CD14-positive monocyte (primary cell): ENCODE results near the gene LGR5. TPM values are rescaled to one million over a fixed set of nuclear protein-coding genes. Genes with fewer than 3 reads are reported as not detected.

Source experiments
- DNase-seq, 3 donors: peaks; one replicate each; pipeline ENCODE4 v3.0.0-alpha.2; 2011 to 2022
- H2AFZ ChIP-seq: 2 replicates; pipeline ENCODE4 v1.6.0; 2012; ENCODE audit warnings: mild to moderate bottlenecking, low read depth, low read length, inconsistent platforms; ENCODE audit not compliant: insufficient read depth, poor library complexity, severe bottlenecking
- H3K27ac ChIP-seq, 2 donors: 1 replicate in 1 of 2; 2 replicates in 1 of 2; pipeline ENCODE4 v1.5.1; 2012 to 2013; ENCODE audit warnings: low read length in 2 of 2, control low read depth in 1 of 2, inconsistent platforms in 1 of 2, low read depth in 1 of 2, mild to moderate bottlenecking in 1 of 2
- H3K27me3 ChIP-seq, 2 donors: one replicate each; pipeline versions ENCODE4 v1.6.0 to v1.6.1; 2011 to 2013; ENCODE audit warnings: low read length in 2 of 2; ENCODE audit not compliant: control insufficient read depth in 2 of 2, insufficient read depth in 2 of 2
- H3K36me3 ChIP-seq, 2 donors: replicated peaks in 1 of 2; 1 replicate in 1 of 2; 2 replicates in 1 of 2; pipeline versions ENCODE4 v1.5.1 to v1.6.1; 2012 to 2013; ENCODE audit warnings: low read length in 2 of 2, control low read depth in 1 of 2, inconsistent platforms in 1 of 2, mild to moderate bottlenecking in 1 of 2; ENCODE audit not compliant: insufficient read depth in 2 of 2, control insufficient read depth in 1 of 2
- H3K4me1 ChIP-seq, 2 donors: 1 replicate in 1 of 2; 2 replicates in 1 of 2; pipeline versions ENCODE4 v1.5.1 to v1.6.1; 2012 to 2013; ENCODE audit warnings: low read length in 2 of 2, control low read depth in 1 of 2, inconsistent platforms in 1 of 2, mild to moderate bottlenecking in 1 of 2, moderate library complexity in 1 of 2; ENCODE audit not compliant: insufficient read depth in 2 of 2, control insufficient read depth in 1 of 2
- H3K4me2 ChIP-seq: replicated peaks from 2 replicates; pipeline ENCODE3; 2012; ENCODE audit warnings: low read length, moderate library complexity, mild to moderate bottlenecking; ENCODE audit not compliant: poor library complexity, severe bottlenecking; ENCODE audit errors: extremely low read depth
- H3K4me3 ChIP-seq, 3 experiments: fragments of 200-600 bp in 1 of 3; sonication (generic) in 1 of 3; replicated peaks in 1 of 3; 1 replicate in 2 of 3; 2 replicates in 1 of 3; pipeline ENCODE4 v1.5.1; 2011 to 2013; ENCODE audit warnings: low read length in 3 of 3, mild to moderate bottlenecking in 3 of 3, control low read depth in 2 of 3, low read depth in 2 of 3, inconsistent platforms in 1 of 3, moderate library complexity in 1 of 3
- H3K79me2 ChIP-seq: 2 replicates; pipeline ENCODE4 v1.6.0; 2012; ENCODE audit warnings: mild to moderate bottlenecking, control low read depth, inconsistent platforms, low read length, moderate library complexity; ENCODE audit not compliant: insufficient read depth
- H3K9ac ChIP-seq: 2 replicates; pipeline ENCODE4 v1.6.0; 2017; ENCODE audit warnings: low read length, mild to moderate bottlenecking; ENCODE audit not compliant: insufficient read depth, poor library complexity, severe bottlenecking
- H3K9me3 ChIP-seq, 2 donors: replicated peaks in 1 of 2; 1 replicate in 1 of 2; 2 replicates in 1 of 2; pipeline versions ENCODE4 v1.5.1 to v1.6.1; 2012 to 2013; ENCODE audit warnings: low read length in 2 of 2, control low read depth in 1 of 2; ENCODE audit not compliant: control insufficient read depth in 1 of 2, insufficient read depth in 1 of 2
- H4K20me1 ChIP-seq: 2 replicates; pipeline ENCODE4 v1.6.0; 2012; ENCODE audit warnings: mild to moderate bottlenecking, low read length, control low read depth, moderate library complexity; ENCODE audit not compliant: insufficient read depth
- H3K27ac Mint-ChIP-seq, 7 donors: one replicate each; pipeline ENCODE4 v1.8.0; 2020; ENCODE audit warnings: mild to moderate bottlenecking in 7 of 7, mixed read lengths in 7 of 7, moderate library complexity in 6 of 7, inconsistent platforms in 2 of 7
- H3K27me3 Mint-ChIP-seq, 3 donors: one replicate each; pipeline ENCODE4 v1.8.0; 2021 to 2022; ENCODE audit warnings: low read depth in 3 of 3, mild to moderate bottlenecking in 3 of 3, mixed read lengths in 3 of 3, moderate library complexity in 3 of 3, inconsistent platforms in 1 of 3
- H3K36me3 Mint-ChIP-seq, 2 donors: one replicate each; pipeline ENCODE4 v1.8.0; 2020; ENCODE audit warnings: mixed read lengths in 2 of 2, inconsistent platforms in 1 of 2, mild to moderate bottlenecking in 1 of 2
- H3K4me1 Mint-ChIP-seq: one replicate; pipeline ENCODE4 v1.8.0; 2020; ENCODE audit warnings: mild to moderate bottlenecking, mixed read lengths
- H3K4me3 Mint-ChIP-seq, 2 donors: one replicate each; pipeline ENCODE4 v1.8.0; 2020; ENCODE audit warnings: mild to moderate bottlenecking in 2 of 2, mixed read lengths in 2 of 2, moderate library complexity in 1 of 2
- H3K9me3 Mint-ChIP-seq, 7 donors: one replicate each; pipeline ENCODE4 v1.8.0; 2020 to 2022; ENCODE audit warnings: mixed read lengths in 7 of 7, mild to moderate bottlenecking in 6 of 7, moderate library complexity in 6 of 7, inconsistent platforms in 2 of 7
- WGBS: methylation state at CpG from one replicate; pipeline ENCODE4 v1.1.5; 2013; ENCODE audit warnings: missing lambda C conversion rate; ENCODE audit not compliant: insufficient coverage; 5-methylcytosine and 5-hydroxymethylcytosine counted together
- intact Hi-C, 2 donors: fragments of 100-400 bp; cut with micrococcal nuclease; formaldehyde crosslinking; loops; one replicate each; pipeline versions ENCODE4 v1.15.0 to v1.15.1; 2023
- polyA plus RNA-seq, 3 donors: library from polyadenylated mRNA; depleted of rRNA in 1 of 3; unstranded in 2 of 3; stranded (reverse) in 1 of 3; fragments of 300-500 nt in 2 of 3; fragments of >200 nt in 1 of 3; fragmentation: Illumina TruSeq in 2 of 3; gene quantifications; 1 replicate in 2 of 3; 2 replicates in 1 of 3; pipeline ENCODE4 v1.2.3, GENCODE V29; 2012 to 2021
- TF ChIP-seq, protein P1 (sequence below): fragments of 200-600 bp; IDR thresholded peaks from one replicate; pipeline ENCODE4 v1.8.0; 2022; ENCODE audit warnings: antibody characterized with exemption, mild to moderate bottlenecking

Gene LGR5
- polyA plus RNA-seq, 3 donors = not detected

DNA sequence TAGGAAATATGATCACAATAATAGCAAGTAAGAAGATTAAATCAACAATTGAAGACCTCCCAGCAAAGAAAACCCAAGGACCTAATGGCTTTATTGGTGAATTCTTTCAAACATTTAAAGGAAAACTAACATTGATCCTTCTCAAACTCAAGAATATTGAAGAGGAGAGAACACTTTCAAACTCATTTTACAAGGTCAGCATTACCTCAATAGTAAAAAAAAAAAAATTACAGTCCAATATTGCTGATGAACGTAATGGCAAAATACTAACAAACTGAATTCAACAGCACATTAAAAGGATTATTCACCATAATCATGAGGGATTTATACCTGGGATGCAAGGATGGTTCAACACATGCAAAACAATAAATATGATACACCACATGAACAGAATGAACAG, 33.7 kb upstream of the LGR5 start:
- Histone ChIP-seq H3K27ac (no peak overlapping the region), H2AFZ (no peak overlapping the region), H3K9me3 (peaks cover 0 to 14% of the 10 kb centered on the region in 2 donors), H4K20me1 (no peaks in the 10 kb centered on the region), H3K4me3 (no peak overlapping the region), H3K4me2 (no peak overlapping the region), H3K79me2 (no peaks in the 10 kb centered on the region), H3K27me3 (no peaks in the 10 kb centered on the region), H3K36me3 (no peaks in the 10 kb centered on the region), H3K4me1 (no peaks in the 10 kb centered on the region), H3K9ac (no peak overlapping the region)
- intact Hi-C loops = no loop called here
- Mint-ChIP-seq H3K4me3 (no peak overlapping the region), H3K36me3 (no peaks in the 10 kb centered on the region), H3K4me1 (no peaks in the 10 kb centered on the region), H3K9me3 (peaks cover 11 to 28% (median 17%) of the 10 kb centered on the region in 7 donors), H3K27ac (no peak overlapping the region), H3K27me3 (peaks cover 0 to 2% (median 1%) of the 10 kb centered on the region in 3 donors)
- WGBS = no CpG with 5 or more reads among the region's 1 CpG
- TF ChIP-seq, protein P1, sequence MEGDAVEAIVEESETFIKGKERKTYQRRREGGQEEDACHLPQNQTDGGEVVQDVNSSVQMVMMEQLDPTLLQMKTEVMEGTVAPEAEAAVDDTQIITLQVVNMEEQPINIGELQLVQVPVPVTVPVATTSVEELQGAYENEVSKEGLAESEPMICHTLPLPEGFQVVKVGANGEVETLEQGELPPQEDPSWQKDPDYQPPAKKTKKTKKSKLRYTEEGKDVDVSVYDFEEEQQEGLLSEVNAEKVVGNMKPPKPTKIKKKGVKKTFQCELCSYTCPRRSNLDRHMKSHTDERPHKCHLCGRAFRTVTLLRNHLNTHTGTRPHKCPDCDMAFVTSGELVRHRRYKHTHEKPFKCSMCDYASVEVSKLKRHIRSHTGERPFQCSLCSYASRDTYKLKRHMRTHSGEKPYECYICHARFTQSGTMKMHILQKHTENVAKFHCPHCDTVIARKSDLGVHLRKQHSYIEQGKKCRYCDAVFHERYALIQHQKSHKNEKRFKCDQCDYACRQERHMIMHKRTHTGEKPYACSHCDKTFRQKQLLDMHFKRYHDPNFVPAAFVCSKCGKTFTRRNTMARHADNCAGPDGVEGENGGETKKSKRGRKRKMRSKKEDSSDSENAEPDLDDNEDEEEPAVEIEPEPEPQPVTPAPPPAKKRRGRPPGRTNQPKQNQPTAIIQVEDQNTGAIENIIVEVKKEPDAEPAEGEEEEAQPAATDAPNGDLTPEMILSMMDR = no peak
- no peak for DNase-seq

DNA sequence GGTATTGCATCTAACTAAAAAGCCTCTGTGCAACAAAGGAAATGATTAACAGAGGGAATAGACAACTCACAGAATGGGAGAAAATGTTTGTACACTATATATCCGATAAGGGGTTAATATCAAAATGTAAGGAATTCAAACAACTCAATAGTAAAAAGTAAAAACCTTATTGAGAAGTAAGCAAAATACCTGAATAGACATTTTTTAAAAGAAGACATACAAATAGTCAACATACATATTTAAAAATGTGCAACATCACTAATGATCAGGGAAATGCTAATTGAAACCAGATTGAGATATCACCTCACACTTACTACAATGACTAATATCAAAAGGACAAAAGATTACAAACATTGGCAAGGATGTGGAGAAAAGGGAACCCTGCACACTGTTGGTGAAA, 31.9 kb upstream of the LGR5 start:
- Mint-ChIP-seq H3K4me3 (no peak overlapping the region), H3K27me3 (peaks cover 0 to 2% (median 0%) of the 10 kb centered on the region in 3 donors), H3K36me3 (no peaks in the 10 kb centered on the region), H3K9me3 (peaks cover 20 to 43% (median 22%) of the 10 kb centered on the region in 7 donors), H3K27ac (no peak overlapping the region), H3K4me1 (no peaks in the 10 kb centered on the region)
- no peak overlapping the region for H3K9ac ChIP-seq
- intact Hi-C loops = no loop called here
- no peaks in the 10 kb centered on the region for H3K36me3 ChIP-seq
- no CpG with 5 or more reads among the region's 1 CpG for WGBS
- TF ChIP-seq, protein P1 = no peak
- H3K79me2 ChIP-seq = no peaks in the 10 kb centered on the region
- H2AFZ ChIP-seq = no peak overlapping the region
- no peaks in the 10 kb centered on the region for H3K4me1 ChIP-seq
- H4K20me1 ChIP-seq = no peaks in the 10 kb centered on the region
- H3K27me3 ChIP-seq = no peaks in the 10 kb centered on the region
- no peak overlapping the region for H3K4me3 ChIP-seq
- H3K27ac ChIP-seq = no peak overlapping the region
- DNase-seq = no peak
- H3K4me2 ChIP-seq = no peak overlapping the region
- H3K9me3 ChIP-seq = peaks cover 0 to 14% of the 10 kb centered on the region in 2 donors
